LNCAP (cell line): ENCODE data around the gene MGA.

Source experiments
- TF ChIP-seq, protein P1 (sequence below): fragments of 450-650 bp; IDR thresholded peaks from 2 replicates; pipeline ENCODE4 v1.5.1; 2017; ENCODE audit warnings: mild to moderate bottlenecking

MGA gene

GRCh38 chr15:41648097-41648496, 12.1 kb upstream of the MGA start:
- TF ChIP-seq, protein P1, sequence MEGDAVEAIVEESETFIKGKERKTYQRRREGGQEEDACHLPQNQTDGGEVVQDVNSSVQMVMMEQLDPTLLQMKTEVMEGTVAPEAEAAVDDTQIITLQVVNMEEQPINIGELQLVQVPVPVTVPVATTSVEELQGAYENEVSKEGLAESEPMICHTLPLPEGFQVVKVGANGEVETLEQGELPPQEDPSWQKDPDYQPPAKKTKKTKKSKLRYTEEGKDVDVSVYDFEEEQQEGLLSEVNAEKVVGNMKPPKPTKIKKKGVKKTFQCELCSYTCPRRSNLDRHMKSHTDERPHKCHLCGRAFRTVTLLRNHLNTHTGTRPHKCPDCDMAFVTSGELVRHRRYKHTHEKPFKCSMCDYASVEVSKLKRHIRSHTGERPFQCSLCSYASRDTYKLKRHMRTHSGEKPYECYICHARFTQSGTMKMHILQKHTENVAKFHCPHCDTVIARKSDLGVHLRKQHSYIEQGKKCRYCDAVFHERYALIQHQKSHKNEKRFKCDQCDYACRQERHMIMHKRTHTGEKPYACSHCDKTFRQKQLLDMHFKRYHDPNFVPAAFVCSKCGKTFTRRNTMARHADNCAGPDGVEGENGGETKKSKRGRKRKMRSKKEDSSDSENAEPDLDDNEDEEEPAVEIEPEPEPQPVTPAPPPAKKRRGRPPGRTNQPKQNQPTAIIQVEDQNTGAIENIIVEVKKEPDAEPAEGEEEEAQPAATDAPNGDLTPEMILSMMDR: no peak

- TF ChIP-seq, protein P1: no peak
These were observed 11.4 kb upstream of the MGA start for GRCh38 chr15:41648770-41649169.

GRCh38 chr15:41650806-41651205, 9.4 kb upstream of the MGA start:
- TF ChIP-seq, protein P1: no peak

GRCh38 chr15:41651373-41651772, 8.8 kb upstream of the MGA start:
- TF ChIP-seq, protein P1: no peak

DNA sequence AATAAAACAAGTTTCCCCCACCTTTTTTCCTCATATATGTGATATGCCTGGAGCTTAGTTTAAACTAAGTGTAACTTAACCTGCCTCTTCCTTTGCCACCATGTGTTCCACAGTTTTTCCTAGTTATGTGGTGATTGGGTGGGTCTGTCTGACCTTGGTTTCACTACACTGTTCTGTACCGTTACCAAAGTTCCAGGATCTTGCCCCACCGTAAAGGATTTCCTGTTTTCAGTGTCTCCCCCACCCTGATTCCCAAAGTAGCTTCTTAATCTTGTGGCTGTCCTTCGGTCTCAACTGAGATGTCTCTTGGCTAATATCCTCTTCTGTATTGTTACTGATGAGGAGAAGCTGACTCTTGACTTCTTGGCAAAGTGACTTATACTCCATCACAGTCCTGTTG, 6.4 kb upstream of the MGA start:
- TF ChIP-seq, protein P1: no peak

GRCh38 chr15:41655716-41656115, 4.5 kb upstream of the MGA start:
- TF ChIP-seq, protein P1: no peak

- TF ChIP-seq, protein P1: no peak
These were observed 4.0 kb upstream of the MGA start for GRCh38 chr15:41656188-41656587.

- TF ChIP-seq, protein P1: no peak
These were observed 1.5 kb upstream of the MGA start for GRCh38 chr15:41658689-41659088.
